OCI-LY1 (cell line): Measurements from ENCODE around the gene IFNLR1.

Source experiments
- H2AFZ ChIP-seq: fragments of 200-600 bp; sonication (generic), shearing (Covaris generic); 2 replicates; pipeline ENCODE4 v1.6.0; 2014; ENCODE audit warnings: antibody characterized with exemption, mild to moderate bottlenecking, low read length
- H3F3A ChIP-seq: fragments of 200-600 bp; sonication (generic), shearing (Covaris generic); 2 replicates; pipeline ENCODE4 v1.6.0; 2014; ENCODE audit warnings: mild to moderate bottlenecking, antibody characterized with exemption, low read length, moderate library complexity; ENCODE audit not compliant: insufficient read depth
- H3K27ac ChIP-seq: fragments of 200-600 bp; sonication (generic); 2 replicates; pipeline ENCODE4 v1.5.1; 2014; ENCODE audit warnings: low read length, mixed run types, mild to moderate bottlenecking, low read depth; ENCODE audit not compliant: poor library complexity, severe bottlenecking
- H3K27me3 ChIP-seq: fragments of 200-600 bp; sonication (generic); 2 replicates; pipeline ENCODE4 v1.6.0; 2014; ENCODE audit warnings: antibody characterized with exemption, mild to moderate bottlenecking, low read length, moderate library complexity; ENCODE audit not compliant: insufficient read depth
- H3K36me3 ChIP-seq: fragments of 200-600 bp; sonication (generic); 2 replicates; pipeline ENCODE4 v1.6.1; 2014; ENCODE audit warnings: mild to moderate bottlenecking, antibody characterized with exemption, low read length, moderate library complexity, mixed read lengths; ENCODE audit not compliant: insufficient read depth
- H3K4me1 ChIP-seq: fragments of 200-600 bp; sonication (generic); 2 replicates; pipeline ENCODE4 v1.5.1; 2014; ENCODE audit warnings: mild to moderate bottlenecking, low read length, moderate library complexity; ENCODE audit not compliant: insufficient read depth, severe bottlenecking
- H3K4me2 ChIP-seq: fragments of 200-600 bp; sonication (generic), shearing (Covaris generic); 2 replicates; pipeline ENCODE4 v1.6.1; 2014; ENCODE audit warnings: low read length
- H3K4me3 ChIP-seq: fragments of 200-600 bp; sonication (generic); 2 replicates; pipeline ENCODE4 v1.5.1; 2014; ENCODE audit warnings: low read length, low read depth, mild to moderate bottlenecking, mixed read lengths; ENCODE audit not compliant: poor library complexity, severe bottlenecking
- H3K79me2 ChIP-seq: fragments of 200-600 bp; shearing (Covaris generic); 2 replicates; pipeline ENCODE4 v1.6.1; 2016; ENCODE audit warnings: mixed run types, low read length, mixed read lengths; ENCODE audit not compliant: insufficient read depth
- H3K9ac ChIP-seq: fragments of 200-600 bp; sonication (generic), shearing (Covaris generic); 2 replicates; pipeline ENCODE4 v1.6.1; 2014; ENCODE audit warnings: mild to moderate bottlenecking, low read length, mixed read lengths
- H3K9me2 ChIP-seq: fragments of 200-600 bp; sonication (generic), shearing (Covaris generic); 2 replicates; pipeline ENCODE4 v1.6.1; 2014; ENCODE audit warnings: low read depth, mild to moderate bottlenecking, low read length, mixed read lengths
- H3K9me3 ChIP-seq: fragments of 200-600 bp; shearing (Covaris generic); 2 replicates; pipeline ENCODE4 v1.6.1; 2014; ENCODE audit warnings: low read length, mixed read lengths
- H4K20me1 ChIP-seq: fragments of 200-600 bp; sonication (generic), shearing (Covaris generic); 2 replicates; pipeline ENCODE4 v1.6.0; 2016; ENCODE audit warnings: mild to moderate bottlenecking, low read length; ENCODE audit not compliant: insufficient read depth
- EZH2 ChIP-seq: fragments of 200-600 bp; sonication (generic), shearing (Covaris generic); IDR thresholded peaks from 2 replicates; pipeline ENCODE4 v1.8.0; 2017; ENCODE audit warnings: borderline replicate concordance, mixed run types, mild to moderate bottlenecking, antibody characterized with exemption, low read length, moderate library complexity, mixed read lengths
- TF ChIP-seq, protein P1 (sequence below): fragments of 200-600 bp; sonication (generic), shearing (Covaris generic); IDR thresholded peaks from 2 replicates; pipeline ENCODE4 v1.5.1; 2017; ENCODE audit warnings: mild to moderate bottlenecking, antibody characterized with exemption, low read length, moderate library complexity, mixed read lengths

The IFNLR1 gene

DNA sequence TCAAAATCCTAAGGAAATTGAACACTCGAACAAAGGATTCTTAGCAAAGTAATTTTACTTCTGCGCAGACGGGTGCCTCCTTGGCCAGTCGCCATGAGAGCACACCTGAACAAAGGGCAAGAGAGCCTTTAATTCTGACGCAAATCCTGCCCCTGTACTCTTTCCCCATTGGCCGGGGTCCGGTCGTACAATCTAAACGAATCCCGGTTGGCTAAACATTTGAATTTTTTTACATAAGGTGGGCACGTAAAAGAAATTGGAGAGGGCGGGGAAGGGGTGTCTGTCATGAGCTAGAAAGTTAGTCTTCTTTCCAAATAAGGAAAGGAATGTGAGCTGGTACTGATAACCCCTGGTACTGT, 35.9 kb downstream of the IFNLR1 start:
- H3K9me3 ChIP-seq: no peaks in the 10 kb centered on the region
- H3K4me1 ChIP-seq: peaks cover 51% of the 10 kb centered on the region
- H2AFZ ChIP-seq: no peak overlapping the region
- no peaks in the 10 kb centered on the region for H3K9me2 ChIP-seq
- no peak for TF ChIP-seq EZH2
- TF ChIP-seq, protein P1, sequence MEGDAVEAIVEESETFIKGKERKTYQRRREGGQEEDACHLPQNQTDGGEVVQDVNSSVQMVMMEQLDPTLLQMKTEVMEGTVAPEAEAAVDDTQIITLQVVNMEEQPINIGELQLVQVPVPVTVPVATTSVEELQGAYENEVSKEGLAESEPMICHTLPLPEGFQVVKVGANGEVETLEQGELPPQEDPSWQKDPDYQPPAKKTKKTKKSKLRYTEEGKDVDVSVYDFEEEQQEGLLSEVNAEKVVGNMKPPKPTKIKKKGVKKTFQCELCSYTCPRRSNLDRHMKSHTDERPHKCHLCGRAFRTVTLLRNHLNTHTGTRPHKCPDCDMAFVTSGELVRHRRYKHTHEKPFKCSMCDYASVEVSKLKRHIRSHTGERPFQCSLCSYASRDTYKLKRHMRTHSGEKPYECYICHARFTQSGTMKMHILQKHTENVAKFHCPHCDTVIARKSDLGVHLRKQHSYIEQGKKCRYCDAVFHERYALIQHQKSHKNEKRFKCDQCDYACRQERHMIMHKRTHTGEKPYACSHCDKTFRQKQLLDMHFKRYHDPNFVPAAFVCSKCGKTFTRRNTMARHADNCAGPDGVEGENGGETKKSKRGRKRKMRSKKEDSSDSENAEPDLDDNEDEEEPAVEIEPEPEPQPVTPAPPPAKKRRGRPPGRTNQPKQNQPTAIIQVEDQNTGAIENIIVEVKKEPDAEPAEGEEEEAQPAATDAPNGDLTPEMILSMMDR: no peak
- no peaks in the 10 kb centered on the region for H3K27me3 ChIP-seq
- H3F3A ChIP-seq: peaks cover 3% of the 10 kb centered on the region; the same call in 1 of the 2 replicates
- peak overlapping the region; percentile 72 for H3K4me3 ChIP-seq
- peak overlapping the region; percentile 89 for H3K4me2 ChIP-seq
- no peaks in the 10 kb centered on the region for H4K20me1 ChIP-seq
- no peaks in the 10 kb centered on the region for H3K79me2 ChIP-seq
- peak overlapping the region; percentile 97 for H3K27ac ChIP-seq
- peak overlapping the region; percentile 85 for H3K9ac ChIP-seq
- peaks cover 15% of the 10 kb centered on the region for H3K36me3 ChIP-seq

- Histone ChIP-seq H3K4me3 (peak overlapping the region; percentile 72), H3K9ac (peak overlapping the region; percentile 71), H3K4me1 (peaks cover 50% of the 10 kb centered on the region), H3K27me3 (no peaks in the 10 kb centered on the region), H3K79me2 (no peaks in the 10 kb centered on the region), H3K27ac (peak overlapping the region; percentile 97), H3K4me2 (peak overlapping the region; percentile 89), H3K9me2 (no peaks in the 10 kb centered on the region), H3K36me3 (peaks cover 8% of the 10 kb centered on the region; the same call in 1 of the 2 replicates), H3K9me3 (no peaks in the 10 kb centered on the region), H3F3A (peaks cover 3% of the 10 kb centered on the region; the same call in 1 of the 2 replicates), H4K20me1 (no peaks in the 10 kb centered on the region), H2AFZ (no peak overlapping the region)
- TF ChIP-seq, protein P1: peak; percentile 83
- TF ChIP-seq EZH2: no peak
Observed at GRCh38 chr1:24150234-24151174, 36.6 kb downstream of the IFNLR1 start.

DNA sequence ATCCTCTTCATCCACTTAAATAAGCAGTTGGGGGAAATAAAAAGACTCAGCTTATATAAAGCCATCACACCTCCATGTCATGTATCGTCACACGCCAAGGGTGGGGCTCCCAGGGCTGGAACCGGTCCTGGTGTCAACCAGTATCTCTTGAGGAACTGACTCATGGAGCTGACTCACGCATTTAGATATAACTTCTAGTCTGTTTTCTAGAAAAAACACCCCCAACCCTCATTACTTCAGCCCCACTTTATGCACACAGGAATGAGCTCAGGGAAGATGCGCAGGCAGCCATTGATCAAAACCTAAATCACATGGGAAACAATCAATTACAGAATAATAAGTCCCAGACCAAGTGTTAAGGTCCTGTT, 37.2 kb downstream of the IFNLR1 start:
- Histone ChIP-seq H3K4me3 (peak overlapping the region; percentile 72), H3K4me1 (peaks cover 44% of the 10 kb centered on the region), H3F3A (peaks cover 3% of the 10 kb centered on the region; the same call in 1 of the 2 replicates), H3K79me2 (no peaks in the 10 kb centered on the region), H3K9ac (peak overlapping the region; percentile 42; the same call in 1 of the 2 replicates), H3K4me2 (peak overlapping the region; percentile 89), H4K20me1 (no peaks in the 10 kb centered on the region), H3K27me3 (peaks cover under 1% of the 10 kb centered on the region; the same call in 1 of the 2 replicates), H2AFZ (no peak overlapping the region), H3K36me3 (peaks cover 2% of the 10 kb centered on the region; the same call in 1 of the 2 replicates), H3K9me2 (no peaks in the 10 kb centered on the region), H3K9me3 (no peaks in the 10 kb centered on the region), H3K27ac (no peak overlapping the region)
- TF ChIP-seq, protein P1: no peak
- no peak for TF ChIP-seq EZH2
